GM12892 (cell line): ENCODE measurements around the gene PTCD2.

Experiments used
- DNase-seq: peaks from one replicate; pipeline ENCODE4 v3.0.0; 2011; ENCODE audit not compliant: insufficient read length
- FAIRE-seq: peaks from 2 replicates; lab custom pipeline; 2011; peaks lifted over from hg19 to GRCh38; lab: Jason Lieb, UNC
- POLR2A ChIP-seq: IDR thresholded peaks from 2 replicates; pipeline ENCODE4 v1.6.1; 2011; ENCODE audit warnings: low read depth, low read length, control low read depth
- POLR2AphosphoS5 ChIP-seq: IDR thresholded peaks from 2 replicates; pipeline ENCODE4 v1.6.1; 2011; ENCODE audit warnings: low read depth, low read length, control low read depth
- TAF1 ChIP-seq: IDR thresholded peaks from 2 replicates; pipeline ENCODE4 v1.6.1; 2011; ENCODE audit warnings: low read depth, mild to moderate bottlenecking, control low read depth, low read length, borderline replicate concordance

The PTCD2 gene

DNA sequence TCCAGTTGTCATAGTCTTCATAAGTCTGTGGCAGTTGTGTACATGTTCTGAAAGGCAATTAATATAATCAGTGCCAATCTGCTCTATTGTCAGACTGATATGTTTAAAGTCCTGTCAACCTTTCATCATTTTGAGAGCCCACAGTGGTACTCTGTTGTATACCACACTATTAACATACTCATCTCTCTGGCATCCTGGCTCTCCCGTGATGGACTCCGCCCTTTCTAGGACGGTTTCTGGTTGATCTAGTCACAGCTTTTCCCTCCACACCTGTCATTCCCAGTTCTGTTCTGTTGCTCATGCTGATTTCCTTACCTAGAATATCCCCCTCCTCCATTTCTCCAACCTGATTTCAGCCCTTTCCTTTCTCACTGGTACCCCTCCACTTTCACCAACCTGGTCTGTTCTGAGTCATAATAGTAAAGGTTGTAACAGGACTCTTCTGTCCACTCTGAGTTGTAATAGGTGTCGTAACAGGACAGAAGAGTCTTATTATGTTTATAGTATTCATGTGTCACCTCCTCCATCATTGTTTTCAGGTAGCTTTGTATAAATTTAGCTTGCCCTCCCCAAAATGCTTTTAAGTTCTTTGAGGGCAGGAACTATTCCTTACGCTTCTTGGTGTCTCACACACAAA is 4.1 kb downstream of the PTCD2 start:
- TF ChIP-seq POLR2AphosphoS5, result no peak
- TF ChIP-seq POLR2A, result no peak
- no peak for TF ChIP-seq TAF1
- no peak for FAIRE-seq
- no peak for DNase-seq

DNA sequence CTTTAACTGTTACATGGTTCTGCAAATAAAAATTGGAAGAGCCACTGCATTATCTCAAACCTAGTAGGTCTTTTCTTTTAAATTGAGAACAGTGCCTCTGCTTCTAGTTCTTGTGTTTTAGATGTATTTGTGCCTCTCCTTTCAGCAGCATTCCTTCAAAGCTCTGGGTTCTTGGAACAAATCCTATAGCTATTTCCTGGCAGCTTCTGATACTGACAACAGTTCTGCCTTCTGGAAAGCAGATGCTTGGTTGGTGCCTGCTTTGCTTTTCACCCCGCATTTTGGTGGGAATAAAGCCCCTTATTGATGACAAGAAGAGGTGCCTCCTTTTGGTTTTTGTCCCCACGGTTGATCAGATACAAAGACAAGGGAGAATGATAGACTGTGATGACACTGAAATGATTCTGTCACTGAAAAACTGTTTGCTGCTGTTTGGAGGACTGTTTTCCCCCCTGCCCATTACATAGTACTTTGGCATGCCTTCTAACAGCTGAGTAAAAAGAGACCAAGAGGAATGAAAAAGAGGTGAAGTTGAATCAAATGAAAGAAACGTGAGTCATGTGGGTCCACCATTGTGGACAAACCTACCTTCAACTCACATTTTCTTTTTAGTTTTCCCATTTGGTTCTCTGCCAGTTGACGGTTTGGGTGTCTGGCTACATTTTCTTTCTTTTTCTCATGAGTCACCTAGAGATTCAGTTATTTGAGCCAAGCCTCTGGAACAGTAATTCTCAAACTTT is 5.6 kb downstream of the PTCD2 start:
- DNase-seq (no peak), FAIRE-seq (no peak)
- TF ChIP-seq TAF1 (no peak), POLR2AphosphoS5 (no peak), POLR2A (no peak)

DNA sequence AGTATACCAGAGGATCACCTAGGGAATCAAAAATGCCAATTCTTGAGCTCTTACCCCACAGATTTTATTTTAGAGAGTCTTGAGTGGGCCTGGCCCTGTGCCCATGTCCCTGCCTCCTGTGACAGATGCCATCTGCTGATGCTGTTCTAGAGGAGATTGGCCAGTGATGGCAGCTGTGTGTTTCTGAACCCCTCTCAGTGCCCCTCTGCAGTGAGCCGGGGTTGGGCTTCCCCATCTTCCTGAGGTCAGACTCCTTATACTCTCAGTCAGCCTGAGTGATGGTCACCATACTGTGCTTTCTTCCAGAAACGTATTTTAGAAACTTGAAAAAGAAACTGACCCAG is 6.1 kb downstream of the PTCD2 start:
- TF ChIP-seq TAF1 (no peak), POLR2A (no peak), POLR2AphosphoS5 (no peak)
- FAIRE-seq (no peak), DNase-seq (no peak)

DNA sequence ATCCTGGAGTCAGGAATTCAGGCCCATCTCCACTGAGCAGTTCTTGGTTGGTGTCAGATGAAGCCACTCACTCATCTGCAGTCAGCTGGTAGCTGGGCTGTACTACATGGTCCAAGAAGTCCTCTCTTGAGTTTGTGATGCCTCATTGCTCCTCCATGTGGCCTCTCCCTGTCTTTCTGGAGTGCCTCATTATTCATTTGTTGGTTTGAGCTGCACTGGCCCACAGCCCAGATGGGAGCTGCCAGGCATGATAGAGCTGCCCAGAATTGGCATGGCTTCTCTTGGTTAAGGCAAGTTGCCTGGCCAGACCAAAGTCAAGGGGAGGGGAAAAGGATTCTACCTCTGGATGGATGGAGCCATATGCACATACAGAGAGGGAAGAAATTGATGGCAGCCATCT is 8.0 kb downstream of the PTCD2 start:
- peak; percentile 36 for FAIRE-seq
- TF ChIP-seq TAF1 (no peak), POLR2A (no peak), POLR2AphosphoS5 (no peak)
- DNase-seq, result no peak

DNA sequence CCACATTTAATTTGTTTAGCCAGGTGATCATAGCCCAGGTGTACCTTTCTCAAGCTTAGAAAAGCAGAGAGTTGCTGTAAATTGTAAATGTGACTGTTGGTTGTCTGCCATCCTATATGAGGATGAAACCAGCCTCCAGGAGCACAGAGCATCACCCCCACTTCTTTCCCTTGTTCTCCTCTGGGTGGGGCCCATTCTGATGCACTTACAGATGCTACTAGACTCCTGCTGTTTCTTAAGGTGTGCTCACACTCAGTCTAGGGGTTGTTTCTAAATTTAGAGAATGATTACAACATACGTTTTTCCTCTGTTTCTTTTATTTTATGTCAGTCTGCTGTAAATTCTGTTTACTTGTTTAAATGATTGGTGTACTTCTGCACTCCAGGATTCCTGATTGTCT is 10.5 kb downstream of the PTCD2 start:
- TF ChIP-seq POLR2A (no peak), TAF1 (no peak), POLR2AphosphoS5 (no peak)
- FAIRE-seq (no peak), DNase-seq (no peak)

DNA sequence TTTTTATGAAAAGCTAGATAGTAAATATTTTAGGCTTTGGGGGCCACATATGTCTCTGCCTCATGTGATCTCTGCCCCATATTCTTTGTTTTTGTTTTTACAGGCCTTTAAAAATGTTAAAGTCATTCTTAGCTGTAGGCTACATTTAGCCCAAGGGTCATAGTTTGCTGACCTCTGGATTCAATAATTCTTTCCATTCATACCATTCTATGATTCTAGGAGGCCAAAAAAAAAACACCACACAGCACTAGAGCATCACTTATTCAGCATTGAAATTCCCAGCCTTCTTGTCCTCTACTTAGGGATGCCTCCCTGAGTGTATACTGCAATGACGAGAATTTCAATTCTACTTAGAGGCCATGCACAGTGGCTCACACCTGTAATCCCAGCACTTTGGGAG is 17.0 kb downstream of the PTCD2 start:
- TF ChIP-seq TAF1, result no peak
- TF ChIP-seq POLR2A, result no peak
- TF ChIP-seq POLR2AphosphoS5, result no peak
- FAIRE-seq (no peak), DNase-seq (no peak)

DNA sequence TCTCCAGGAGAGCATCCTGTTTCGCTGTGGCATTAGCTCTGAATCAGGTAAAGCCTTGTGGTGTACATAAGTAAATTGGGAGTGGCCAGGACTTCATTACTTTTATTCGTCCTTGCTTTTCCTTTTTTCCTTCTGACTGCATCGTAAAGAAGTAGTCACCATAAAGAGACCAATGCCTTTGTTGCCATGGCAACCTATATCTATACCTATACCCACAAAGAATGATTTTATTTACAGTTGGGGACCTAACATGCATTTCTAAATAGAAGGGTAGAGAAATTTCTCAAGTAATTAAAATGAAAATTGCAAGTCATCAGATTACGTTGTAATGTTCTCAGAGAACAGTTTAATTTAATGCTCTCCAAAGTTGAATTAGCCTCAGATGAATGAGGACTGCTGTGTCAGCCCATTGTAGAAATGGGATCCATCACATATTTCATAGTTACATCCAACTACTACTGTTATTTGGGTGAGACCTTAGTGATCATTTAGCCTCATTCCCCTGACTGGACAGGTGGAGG is 18.6 kb downstream of the PTCD2 start:
- DNase-seq (no peak), FAIRE-seq (no peak)
- no peak for TF ChIP-seq POLR2AphosphoS5
- no peak for TF ChIP-seq POLR2A
- no peak for TF ChIP-seq TAF1

DNA sequence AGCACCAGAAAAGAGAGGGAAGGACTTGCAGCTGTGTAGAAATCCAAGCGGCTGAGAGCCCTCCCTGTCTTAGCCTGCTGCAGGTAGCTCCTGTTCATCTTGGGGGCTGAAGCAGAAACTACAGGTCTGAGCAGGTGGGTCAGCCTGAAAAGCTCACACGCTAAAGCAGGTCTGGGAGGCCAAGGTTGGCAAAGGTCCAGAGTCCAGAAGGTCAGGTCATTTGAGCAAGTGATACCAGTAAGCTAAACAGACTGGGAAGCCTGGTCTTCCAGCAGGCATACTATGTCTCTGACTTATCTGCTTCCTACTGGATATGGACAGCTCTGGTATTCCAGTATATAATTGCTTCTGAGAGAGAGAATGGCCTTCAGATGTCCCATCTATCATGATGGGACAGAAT is 26.2 kb downstream of the PTCD2 start:
- no peak for DNase-seq
- no peak for FAIRE-seq
- no peak for TF ChIP-seq TAF1
- TF ChIP-seq POLR2A, result no peak
- no peak for TF ChIP-seq POLR2AphosphoS5

DNA sequence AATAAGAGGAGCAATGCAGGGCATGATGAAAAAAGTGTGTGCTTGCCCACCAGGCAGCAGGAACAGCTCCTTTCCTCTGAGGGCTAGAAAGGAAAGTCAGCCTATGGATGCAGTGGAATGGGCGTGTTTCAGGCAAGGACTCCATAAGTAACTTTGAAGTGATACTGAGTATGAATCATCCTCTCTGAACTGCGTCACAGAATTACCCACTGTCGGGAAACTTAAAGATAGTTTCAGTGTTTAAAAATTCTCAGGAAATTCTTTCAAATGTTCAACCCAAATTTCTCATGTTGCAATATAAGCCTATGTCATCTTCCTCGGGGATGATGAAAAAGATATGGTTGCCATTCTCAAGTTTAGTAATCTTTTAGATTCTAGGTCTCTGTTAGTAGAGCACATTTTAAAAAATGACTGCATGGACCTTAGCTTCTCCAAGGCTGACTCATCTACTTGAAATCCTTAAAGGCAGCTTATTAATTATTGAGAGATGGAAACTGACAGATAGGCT is 27.7 kb downstream of the PTCD2 start:
- TF ChIP-seq POLR2A (no peak), TAF1 (no peak)
- FAIRE-seq, result no peak
- no peak for DNase-seq

DNA sequence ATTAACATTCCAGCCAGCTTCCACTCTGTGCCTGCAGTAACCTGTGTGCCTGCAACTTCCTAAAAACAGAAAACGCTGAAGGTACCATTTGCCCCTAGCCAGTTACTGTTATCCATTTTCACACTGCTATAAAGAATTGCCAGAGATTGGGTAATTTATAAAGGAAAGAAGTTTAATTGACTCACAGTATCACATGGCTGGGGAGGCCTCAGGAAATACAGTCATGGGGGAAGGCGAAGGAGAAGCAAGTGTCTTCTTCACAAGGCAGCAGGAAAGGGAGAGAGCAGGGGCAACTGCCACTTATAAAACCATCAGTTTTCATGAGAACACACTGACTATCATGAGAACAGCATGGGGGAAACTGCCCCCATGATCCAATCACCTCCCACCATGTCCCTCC is 31.2 kb downstream of the PTCD2 start:
- TF ChIP-seq TAF1 (no peak), POLR2A (no peak), POLR2AphosphoS5 (no peak)
- FAIRE-seq (no peak), DNase-seq (no peak)

DNA sequence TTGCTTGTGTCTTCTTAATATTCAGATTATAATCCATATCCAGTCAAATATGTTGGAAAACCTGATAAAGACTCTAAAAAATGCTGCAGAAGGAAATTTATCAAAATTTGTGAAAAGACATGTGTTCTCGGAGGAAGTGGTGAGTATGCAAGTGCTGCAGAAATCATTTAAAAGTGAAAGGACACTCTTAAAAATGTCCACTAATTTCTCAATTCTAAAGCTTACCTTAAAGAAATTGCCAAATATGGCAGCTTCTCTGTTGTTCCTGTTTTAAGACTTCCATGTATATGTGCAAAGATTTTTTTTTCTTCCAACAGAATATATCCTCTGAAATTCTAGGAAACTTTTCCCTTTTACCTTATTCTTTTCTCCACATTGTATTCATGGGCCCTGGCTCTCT is 32.4 kb downstream of the PTCD2 start:
- TF ChIP-seq TAF1, result no peak
- TF ChIP-seq POLR2A, result no peak
- FAIRE-seq, result no peak
- no peak for DNase-seq

DNA sequence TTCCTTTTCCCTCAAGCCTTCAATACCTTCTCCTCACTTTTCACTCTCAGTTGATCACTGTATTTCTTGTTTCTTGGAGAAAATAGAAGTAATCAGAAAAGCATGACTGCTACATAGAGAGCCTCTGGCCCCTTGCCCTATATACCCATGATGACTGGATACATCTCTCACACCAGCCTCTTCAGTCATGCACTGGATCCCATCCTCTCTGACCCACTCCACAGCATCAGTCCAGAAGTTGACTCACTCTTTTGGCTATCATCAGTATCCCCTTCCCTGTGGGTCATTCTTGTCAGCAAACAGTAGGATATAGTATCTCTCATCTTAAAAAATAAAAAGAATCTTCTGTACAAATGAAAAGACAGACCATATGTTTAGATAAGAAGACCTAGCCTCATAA is 32.9 kb downstream of the PTCD2 start:
- FAIRE-seq, result no peak
- TF ChIP-seq TAF1, result no peak
- no peak for TF ChIP-seq POLR2AphosphoS5
- TF ChIP-seq POLR2A, result no peak
- DNase-seq, result no peak
